HCT116 (cell line): ENCODE data around the gene CENPM. TPM values are rescaled to one million over a fixed set of nuclear protein-coding genes. Genes with fewer than 3 reads are reported as not detected.

Experiments used
- ATAC-seq: fragments of 200-7000 bp; cut with Tn5 transposase; 2 replicates; pipeline ENCODE4 v1.9.1; 2020; ENCODE audit warnings: mild to moderate bottlenecking, moderate library complexity
- BruUV-seq: library from RNA; stranded (reverse); fragments of 400-500 nt; replicated peaks from 2 replicates; lab custom pipeline; 2021; lab: Mats Ljungman, UMichigan
- CTCF ChIA-PET: fragments of 300-600 bp; sonication (Branson Sonifier 250); formaldehyde crosslinking; loops from one replicate; lab custom pipeline; 2021; ENCODE audit warnings: antibody characterized with exemption; lab: Charles Lee
- POLR2A ChIA-PET: fragments of 300-600, 350-600 bp; sonication (Branson Sonifier 250); formaldehyde crosslinking; loops from one replicate; lab custom pipeline; 2021; ENCODE audit warnings: antibody characterized with exemption; lab: Charles Lee
- RAD21 ChIA-PET, 2 experiments: fragments of 300-600 bp; sonication (Branson Sonifier 250); formaldehyde crosslinking; loops; one replicate each; lab custom pipeline; 2023; ENCODE audit warnings: low total read pairs in 2 of 2; ENCODE audit not compliant: uncharacterized antibody in 2 of 2, unreplicated experiment in 2 of 2, low non-redundant PET in 1 of 2; lab: Charles Lee
- DNase-seq: peaks from one replicate; pipeline ENCODE4 v3.0.0-alpha.2; 2010; ENCODE audit warnings: low read depth, low spot score
- H2AFZ ChIP-seq: fragments of 200-600 bp; shearing (Covaris generic), sonication (generic); 2 replicates; pipeline ENCODE4 v1.6.1; 2017; ENCODE audit warnings: low read depth, mixed run types, mixed read lengths, antibody characterized with exemption, low read length; ENCODE audit not compliant: poor library complexity, severe bottlenecking
- H3K27ac ChIP-seq: 2 replicates; pipeline ENCODE4 v1.5.1; 2012; ENCODE audit warnings: low read depth, low read length
- H3K27me3 ChIP-seq: fragments of 200-600 bp; sonication (generic); 2 replicates; pipeline ENCODE4 v1.6.1; 2016; ENCODE audit warnings: mixed run types, low read length, mixed read lengths; ENCODE audit not compliant: insufficient read depth
- H3K36me3 ChIP-seq, 2 experiments: fragments of 200-500 bp in 1 of 2; fragments of 200-600 bp in 1 of 2; sonication (Bioruptor generic) in 1 of 2; sonication (generic) in 1 of 2; 2 replicates each; pipeline versions ENCODE4 v1.5.1 to v1.6.1; 2014 to 2016; ENCODE audit warnings: low read length in 2 of 2, inconsistent platforms in 1 of 2, mixed read lengths in 1 of 2, mixed run types in 1 of 2; ENCODE audit not compliant: insufficient read depth in 2 of 2, control insufficient read depth in 1 of 2
- H3K4me1 ChIP-seq, 2 experiments: fragments of 200-600 bp in 1 of 2; sonication (generic) in 1 of 2; 2 replicates each; pipeline versions ENCODE4 v1.5.1 to v1.6.1; 2012 to 2017; ENCODE audit warnings: low read length in 2 of 2, inconsistent platforms in 1 of 2, mild to moderate bottlenecking in 1 of 2, mixed read lengths in 1 of 2, mixed run types in 1 of 2, moderate library complexity in 1 of 2; ENCODE audit not compliant: insufficient read depth in 2 of 2, control insufficient read depth in 1 of 2
- H3K4me2 ChIP-seq: fragments of 200-600 bp; sonication (generic); 2 replicates; pipeline ENCODE4 v1.6.1; 2017; ENCODE audit warnings: mixed run types, low read length, mixed read lengths
- H3K4me3 ChIP-seq, 2 experiments: fragments of 200-600 bp in 1 of 2; sonication (generic) in 1 of 2; replicated peaks in 1 of 2; 2 replicates each; pipeline ENCODE4 v1.5.1; 2011 to 2016; ENCODE audit warnings: low read length in 2 of 2, control low read depth in 1 of 2, low read depth in 1 of 2, mild to moderate bottlenecking in 1 of 2, mixed read lengths in 1 of 2, mixed run types in 1 of 2
- H3K79me2 ChIP-seq: fragments of 200-600 bp; sonication (generic); 2 replicates; pipeline ENCODE4 v1.6.1; 2017; ENCODE audit warnings: mild to moderate bottlenecking, mixed run types, low read length, moderate library complexity, mixed read lengths; ENCODE audit not compliant: insufficient read depth
- H3K9ac ChIP-seq: fragments of 200-600 bp; sonication (generic); 2 replicates; pipeline ENCODE4 v1.6.1; 2016; ENCODE audit warnings: low read length, mixed read lengths
- H3K9me2 ChIP-seq: fragments of 200-600 bp; sonication (generic), shearing (Covaris generic); 2 replicates; pipeline ENCODE4 v1.6.1; 2017; ENCODE audit warnings: mixed run types, mild to moderate bottlenecking, moderate library complexity; ENCODE audit not compliant: insufficient read depth
- H3K9me3 ChIP-seq, 2 experiments: fragments of 200-500 bp in 1 of 2; fragments of 200-600 bp in 1 of 2; sonication (Bioruptor generic) in 1 of 2; sonication (generic) in 1 of 2; 2 replicates each; pipeline ENCODE4 v1.6.1; 2014 to 2017; ENCODE audit warnings: low read length in 2 of 2, mixed read lengths in 2 of 2, inconsistent platforms in 1 of 2, low read depth in 1 of 2, mild to moderate bottlenecking in 1 of 2, mixed run types in 1 of 2, moderate library complexity in 1 of 2; ENCODE audit not compliant: control insufficient read depth in 1 of 2, insufficient read depth in 1 of 2
- H4K20me1 ChIP-seq: fragments of 200-600 bp; sonication (generic), shearing (Covaris generic); 2 replicates; pipeline ENCODE4 v1.6.1; 2017; ENCODE audit warnings: mixed run types, mild to moderate bottlenecking, moderate library complexity; ENCODE audit not compliant: insufficient read depth
- CBX3 ChIP-seq: IDR thresholded peaks from 2 replicates; pipeline ENCODE4 v1.6.1; 2012; ENCODE audit warnings: low read depth
- CEBPB ChIP-seq: IDR thresholded peaks from 2 replicates; pipeline ENCODE4 v1.6.1; 2012; ENCODE audit warnings: low read depth
- ELF1 ChIP-seq: IDR thresholded peaks from 2 replicates; pipeline ENCODE4 v1.6.1; 2012; ENCODE audit warnings: low read depth, borderline replicate concordance
- EZH2 ChIP-seq: fragments of 200-600 bp; sonication (generic); IDR thresholded peaks from 2 replicates; pipeline ENCODE4 v1.6.1; 2017; ENCODE audit warnings: antibody characterized with exemption, mixed run types
- EZH2phosphoT487 ChIP-seq: fragments of 200-600 bp; IDR thresholded peaks from 2 replicates; pipeline ENCODE4 v1.6.1; 2018; ENCODE audit warnings: antibody characterized with exemption, borderline replicate concordance
- FOSL1 ChIP-seq: IDR thresholded peaks from 2 replicates; pipeline ENCODE4 v1.6.1; 2012; ENCODE audit warnings: low read depth
- POLR2A ChIP-seq: IDR thresholded peaks from 2 replicates; pipeline ENCODE4 v1.7.0; 2011; ENCODE audit warnings: borderline replicate concordance; ENCODE audit not compliant: insufficient read depth, insufficient read length; ENCODE audit errors: extremely low read depth
- POLR2AphosphoS5 ChIP-seq: IDR thresholded peaks from 2 replicates; pipeline ENCODE4 v1.6.1; 2011; ENCODE audit warnings: mild to moderate bottlenecking, low read depth, low read length, moderate library complexity
- RAD21 ChIP-seq: IDR thresholded peaks from 2 replicates; pipeline ENCODE4 v1.6.1; 2012; ENCODE audit warnings: low read depth, mild to moderate bottlenecking
- SIN3A ChIP-seq: IDR thresholded peaks from 2 replicates; pipeline ENCODE4 v1.6.1; 2012; ENCODE audit warnings: low read depth
- SP1 ChIP-seq: IDR thresholded peaks from 2 replicates; pipeline ENCODE4 v1.6.1; 2012; ENCODE audit warnings: low read depth
- SRF ChIP-seq: IDR thresholded peaks from 2 replicates; pipeline ENCODE4 v1.6.1; 2012; ENCODE audit warnings: low read depth
- TCF7L2 ChIP-seq: IDR thresholded peaks from 2 replicates; pipeline ENCODE4 v1.7.0; 2011; ENCODE audit warnings: borderline replicate concordance, inconsistent platforms; ENCODE audit not compliant: insufficient read depth, insufficient read length; ENCODE audit errors: extremely low read depth
- YY1 ChIP-seq: IDR thresholded peaks from 2 replicates; pipeline ENCODE4 v1.6.1; 2011; ENCODE audit warnings: low read length, low read depth, moderate library complexity, mild to moderate bottlenecking; ENCODE audit not compliant: insufficient replicate concordance; ENCODE audit errors: extremely low read depth
- ZFX ChIP-seq: fragments of 450-650 bp; IDR thresholded peaks from 2 replicates; pipeline ENCODE4 v1.6.1; 2017
- ZNF274 ChIP-seq: fragments of 200-500 bp; sonication (Bioruptor generic); IDR thresholded peaks from 2 replicates; pipeline ENCODE4 v1.6.1; 2014; ENCODE audit warnings: mild to moderate bottlenecking, low read depth, low read length, inconsistent platforms
- intact Hi-C: fragments of 100-400 bp; cut with micrococcal nuclease; formaldehyde crosslinking; loops from 2 replicates; pipeline ENCODE4 v1.10.0; 2022
- total RNA-seq: library from RNA; stranded (reverse); gene quantifications from one replicate; pipeline ENCODE4 v1.2.1, GENCODE V29; 2021; ENCODE audit not compliant: unreplicated experiment
- TF ChIP-seq, protein P1 (sequence below): IDR thresholded peaks from 2 replicates; pipeline ENCODE4 v1.6.1; 2012
- TF ChIP-seq, protein P2 (sequence below), 3 experiments: fragments of 200-600 bp in 1 of 3; sonication (generic) in 1 of 3; IDR thresholded peaks in 2 of 3; conservative IDR thresholded peaks in 1 of 3; 2 replicates each; pipeline ENCODE4 v1.5.1; 2012 to 2017; ENCODE audit warnings: low read depth in 2 of 3, low read length in 2 of 3, antibody characterized with exemption in 1 of 3, borderline replicate concordance in 1 of 3, control low read depth in 1 of 3, mild to moderate bottlenecking in 1 of 3, mixed read lengths in 1 of 3, mixed run types in 1 of 3, moderate library complexity in 1 of 3; ENCODE audit not compliant: insufficient read depth in 1 of 3
- TF ChIP-seq, protein P3 (sequence below): IDR thresholded peaks from 2 replicates; pipeline ENCODE4 v1.6.1; 2012
- TF ChIP-seq, protein P4 (sequence below): IDR thresholded peaks from 2 replicates; pipeline ENCODE4 v1.6.1; 2012; ENCODE audit warnings: low read depth

Gene CENPM
- total RNA-seq, 1 experiment from 2014 or later, result 44.7 TPM

DNA sequence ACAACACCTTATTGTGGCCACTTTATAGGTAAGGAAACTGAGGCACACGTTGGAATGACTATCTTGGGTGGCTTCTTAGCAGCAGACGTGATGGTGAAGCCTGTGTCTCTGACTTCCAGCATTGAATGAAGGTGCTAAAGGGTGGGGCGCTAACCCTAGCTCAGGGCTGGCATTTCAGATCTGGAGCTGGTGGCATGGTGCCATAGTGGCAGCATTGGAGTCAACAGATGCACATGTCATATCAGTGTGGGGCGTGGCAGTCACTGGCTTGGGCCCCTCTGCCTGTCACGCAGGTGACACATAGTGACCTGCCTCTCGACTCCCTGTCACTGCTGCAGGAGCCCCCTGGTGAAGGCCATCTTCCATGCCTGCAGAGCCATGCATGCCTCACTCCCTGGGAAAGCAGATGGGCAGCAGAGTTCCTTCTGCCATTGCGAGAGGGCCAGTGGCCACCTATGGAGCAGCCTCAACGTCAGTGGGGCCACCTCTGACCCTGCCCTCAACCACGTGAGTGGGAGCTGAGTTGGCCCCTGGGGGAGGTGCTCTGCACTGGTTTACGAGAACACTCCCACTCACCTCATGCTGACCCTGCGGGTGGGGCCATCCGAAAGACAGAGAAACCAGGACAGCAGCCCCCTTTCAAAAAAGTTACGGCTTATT lies 46.8 kb downstream of the CENPM start:
- Histone ChIP-seq H4K20me1 (no peaks in the 10 kb centered on the region), H3K27me3 (no peaks in the 10 kb centered on the region), H3K4me1 (no peaks in the 10 kb centered on the region), H3K9me3 (no peaks in the 10 kb centered on the region), H3K79me2 (no peaks in the 10 kb centered on the region), H3K4me2 (no peak overlapping the region), H3K9ac (no peak overlapping the region), H2AFZ (no peak overlapping the region), H3K9me2 (no peaks in the 10 kb centered on the region), H3K4me3 (no peak overlapping the region), H3K27ac (no peak overlapping the region), H3K36me3 (peaks cover 23 to 37% of the 10 kb centered on the region in 2 experiments)
- DNase-seq (no peak), ATAC-seq (no peak)
- BruUV-seq, result no TSS peak
- TF ChIP-seq, protein P1, sequence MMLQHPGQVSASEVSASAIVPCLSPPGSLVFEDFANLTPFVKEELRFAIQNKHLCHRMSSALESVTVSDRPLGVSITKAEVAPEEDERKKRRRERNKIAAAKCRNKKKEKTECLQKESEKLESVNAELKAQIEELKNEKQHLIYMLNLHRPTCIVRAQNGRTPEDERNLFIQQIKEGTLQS, result no peak
- TF ChIP-seq FOSL1, result no peak
- TF ChIP-seq, protein P2, sequence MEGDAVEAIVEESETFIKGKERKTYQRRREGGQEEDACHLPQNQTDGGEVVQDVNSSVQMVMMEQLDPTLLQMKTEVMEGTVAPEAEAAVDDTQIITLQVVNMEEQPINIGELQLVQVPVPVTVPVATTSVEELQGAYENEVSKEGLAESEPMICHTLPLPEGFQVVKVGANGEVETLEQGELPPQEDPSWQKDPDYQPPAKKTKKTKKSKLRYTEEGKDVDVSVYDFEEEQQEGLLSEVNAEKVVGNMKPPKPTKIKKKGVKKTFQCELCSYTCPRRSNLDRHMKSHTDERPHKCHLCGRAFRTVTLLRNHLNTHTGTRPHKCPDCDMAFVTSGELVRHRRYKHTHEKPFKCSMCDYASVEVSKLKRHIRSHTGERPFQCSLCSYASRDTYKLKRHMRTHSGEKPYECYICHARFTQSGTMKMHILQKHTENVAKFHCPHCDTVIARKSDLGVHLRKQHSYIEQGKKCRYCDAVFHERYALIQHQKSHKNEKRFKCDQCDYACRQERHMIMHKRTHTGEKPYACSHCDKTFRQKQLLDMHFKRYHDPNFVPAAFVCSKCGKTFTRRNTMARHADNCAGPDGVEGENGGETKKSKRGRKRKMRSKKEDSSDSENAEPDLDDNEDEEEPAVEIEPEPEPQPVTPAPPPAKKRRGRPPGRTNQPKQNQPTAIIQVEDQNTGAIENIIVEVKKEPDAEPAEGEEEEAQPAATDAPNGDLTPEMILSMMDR (IDR thresholded peaks at IDR 0.05 in 2 of 3, conservative IDR thresholded peaks at IDR 0.05 in 1 of 3; ENCODE audit: borderline replicate concordance in 1 of 3, insufficient read depth in 1 of 3, low read depth in 2 of 3, low read length in 2 of 3), result no peak
- TF ChIP-seq, protein P3, sequence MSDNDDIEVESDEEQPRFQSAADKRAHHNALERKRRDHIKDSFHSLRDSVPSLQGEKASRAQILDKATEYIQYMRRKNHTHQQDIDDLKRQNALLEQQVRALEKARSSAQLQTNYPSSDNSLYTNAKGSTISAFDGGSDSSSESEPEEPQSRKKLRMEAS, result no peak
- TF ChIP-seq POLR2A, result no peak
- TF ChIP-seq, protein P4, sequence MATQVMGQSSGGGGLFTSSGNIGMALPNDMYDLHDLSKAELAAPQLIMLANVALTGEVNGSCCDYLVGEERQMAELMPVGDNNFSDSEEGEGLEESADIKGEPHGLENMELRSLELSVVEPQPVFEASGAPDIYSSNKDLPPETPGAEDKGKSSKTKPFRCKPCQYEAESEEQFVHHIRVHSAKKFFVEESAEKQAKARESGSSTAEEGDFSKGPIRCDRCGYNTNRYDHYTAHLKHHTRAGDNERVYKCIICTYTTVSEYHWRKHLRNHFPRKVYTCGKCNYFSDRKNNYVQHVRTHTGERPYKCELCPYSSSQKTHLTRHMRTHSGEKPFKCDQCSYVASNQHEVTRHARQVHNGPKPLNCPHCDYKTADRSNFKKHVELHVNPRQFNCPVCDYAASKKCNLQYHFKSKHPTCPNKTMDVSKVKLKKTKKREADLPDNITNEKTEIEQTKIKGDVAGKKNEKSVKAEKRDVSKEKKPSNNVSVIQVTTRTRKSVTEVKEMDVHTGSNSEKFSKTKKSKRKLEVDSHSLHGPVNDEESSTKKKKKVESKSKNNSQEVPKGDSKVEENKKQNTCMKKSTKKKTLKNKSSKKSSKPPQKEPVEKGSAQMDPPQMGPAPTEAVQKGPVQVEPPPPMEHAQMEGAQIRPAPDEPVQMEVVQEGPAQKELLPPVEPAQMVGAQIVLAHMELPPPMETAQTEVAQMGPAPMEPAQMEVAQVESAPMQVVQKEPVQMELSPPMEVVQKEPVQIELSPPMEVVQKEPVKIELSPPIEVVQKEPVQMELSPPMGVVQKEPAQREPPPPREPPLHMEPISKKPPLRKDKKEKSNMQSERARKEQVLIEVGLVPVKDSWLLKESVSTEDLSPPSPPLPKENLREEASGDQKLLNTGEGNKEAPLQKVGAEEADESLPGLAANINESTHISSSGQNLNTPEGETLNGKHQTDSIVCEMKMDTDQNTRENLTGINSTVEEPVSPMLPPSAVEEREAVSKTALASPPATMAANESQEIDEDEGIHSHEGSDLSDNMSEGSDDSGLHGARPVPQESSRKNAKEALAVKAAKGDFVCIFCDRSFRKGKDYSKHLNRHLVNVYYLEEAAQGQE, result no peak
- TF ChIP-seq SP1, result no peak
- TF ChIP-seq EZH2phosphoT487, result no peak
- TF ChIP-seq SIN3A, result no peak
- no peak for TF ChIP-seq EZH2
- TF ChIP-seq CBX3, result no peak
- no peak for TF ChIP-seq TCF7L2
- no peak for TF ChIP-seq ZNF274
- TF ChIP-seq SRF, result no peak
- no peak for TF ChIP-seq POLR2AphosphoS5
- TF ChIP-seq ELF1, result no peak
- TF ChIP-seq ZFX, result no peak
- no peak for TF ChIP-seq YY1
- no peak for TF ChIP-seq CEBPB
- no peak for TF ChIP-seq RAD21
- intact Hi-C loops, result no loop called here
- ChIA-PET POLR2A (no interaction called here), CTCF (no interaction called here), RAD21 (no interaction called here)
